HG03045 (cell line): Measurements from ENCODE around the gene ARHGAP23.
A peak's percentile ranks its signal among the peaks of the same experiment; 100 is the strongest.

Experiments
- ATAC-seq: cut with Tn5 transposase; IDR thresholded peaks from one replicate; pipeline ENCODE4 v1.9.1; 2021; ENCODE audit warnings: mild to moderate bottlenecking, moderate library complexity; ENCODE audit not compliant: unreplicated experiment

The ARHGAP23 gene, protein sequence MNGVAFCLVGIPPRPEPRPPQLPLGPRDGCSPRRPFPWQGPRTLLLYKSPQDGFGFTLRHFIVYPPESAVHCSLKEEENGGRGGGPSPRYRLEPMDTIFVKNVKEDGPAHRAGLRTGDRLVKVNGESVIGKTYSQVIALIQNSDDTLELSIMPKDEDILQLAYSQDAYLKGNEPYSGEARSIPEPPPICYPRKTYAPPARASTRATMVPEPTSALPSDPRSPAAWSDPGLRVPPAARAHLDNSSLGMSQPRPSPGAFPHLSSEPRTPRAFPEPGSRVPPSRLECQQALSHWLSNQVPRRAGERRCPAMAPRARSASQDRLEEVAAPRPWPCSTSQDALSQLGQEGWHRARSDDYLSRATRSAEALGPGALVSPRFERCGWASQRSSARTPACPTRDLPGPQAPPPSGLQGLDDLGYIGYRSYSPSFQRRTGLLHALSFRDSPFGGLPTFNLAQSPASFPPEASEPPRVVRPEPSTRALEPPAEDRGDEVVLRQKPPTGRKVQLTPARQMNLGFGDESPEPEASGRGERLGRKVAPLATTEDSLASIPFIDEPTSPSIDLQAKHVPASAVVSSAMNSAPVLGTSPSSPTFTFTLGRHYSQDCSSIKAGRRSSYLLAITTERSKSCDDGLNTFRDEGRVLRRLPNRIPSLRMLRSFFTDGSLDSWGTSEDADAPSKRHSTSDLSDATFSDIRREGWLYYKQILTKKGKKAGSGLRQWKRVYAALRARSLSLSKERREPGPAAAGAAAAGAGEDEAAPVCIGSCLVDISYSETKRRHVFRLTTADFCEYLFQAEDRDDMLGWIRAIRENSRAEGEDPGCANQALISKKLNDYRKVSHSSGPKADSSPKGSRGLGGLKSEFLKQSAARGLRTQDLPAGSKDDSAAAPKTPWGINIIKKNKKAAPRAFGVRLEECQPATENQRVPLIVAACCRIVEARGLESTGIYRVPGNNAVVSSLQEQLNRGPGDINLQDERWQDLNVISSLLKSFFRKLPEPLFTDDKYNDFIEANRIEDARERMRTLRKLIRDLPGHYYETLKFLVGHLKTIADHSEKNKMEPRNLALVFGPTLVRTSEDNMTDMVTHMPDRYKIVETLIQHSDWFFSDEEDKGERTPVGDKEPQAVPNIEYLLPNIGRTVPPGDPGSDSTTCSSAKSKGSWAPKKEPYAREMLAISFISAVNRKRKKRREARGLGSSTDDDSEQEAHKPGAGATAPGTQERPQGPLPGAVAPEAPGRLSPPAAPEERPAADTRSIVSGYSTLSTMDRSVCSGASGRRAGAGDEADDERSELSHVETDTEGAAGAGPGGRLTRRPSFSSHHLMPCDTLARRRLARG (N-terminal part only)

DNA sequence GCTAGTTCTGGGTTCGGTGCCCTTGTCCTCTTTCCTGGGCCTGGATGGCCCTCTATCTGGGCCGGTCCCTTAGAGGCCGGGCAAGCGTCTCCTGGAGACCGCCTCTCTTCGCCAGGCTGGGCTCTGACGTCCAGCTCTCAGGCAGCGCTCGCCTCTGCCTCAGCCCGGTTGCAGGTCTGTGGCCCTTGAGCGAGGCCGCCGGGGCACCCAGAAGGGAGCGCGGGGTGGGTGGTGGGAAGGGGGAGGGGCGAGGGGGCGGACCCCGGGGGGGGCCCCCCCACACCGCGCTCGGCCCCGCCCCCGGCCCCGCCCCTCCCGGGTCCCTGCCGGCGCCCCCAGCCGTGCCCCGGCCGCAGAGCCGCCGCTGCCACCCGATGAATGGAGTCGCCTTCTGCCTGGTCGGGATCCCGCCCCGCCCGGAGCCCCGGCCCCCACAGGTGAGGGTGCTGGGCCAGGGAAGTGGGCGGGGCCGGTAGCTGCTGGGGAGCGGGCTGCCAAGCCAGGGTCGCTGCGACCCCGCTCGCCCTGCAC lies at the start of gene ARHGAP23:
Gene ARHGAP23 (plus strand): TSS at position 353 of the 531 bp plus-strand sequence. CDS start 22 bp downstream, at position 375.
- no peak for ATAC-seq

DNA sequence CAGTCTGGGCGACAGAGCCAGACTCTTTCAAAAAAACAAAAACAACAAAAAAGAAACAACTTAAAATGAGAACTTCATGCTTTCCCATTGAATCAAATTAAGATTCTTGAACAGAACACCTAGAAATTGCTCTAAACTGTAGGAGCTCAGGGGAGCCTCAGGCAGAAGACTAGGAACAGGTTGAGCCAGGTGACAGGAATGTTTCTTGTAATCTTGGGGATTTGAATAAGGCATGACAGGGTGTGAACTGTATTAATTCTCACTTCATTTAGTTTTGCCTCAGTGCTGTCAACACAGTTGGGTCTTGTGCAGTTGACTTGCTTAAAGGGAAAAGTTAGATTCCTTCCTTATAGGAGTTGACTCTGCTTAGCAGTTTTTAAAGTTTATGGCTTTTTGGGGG lies 48.8 kb upstream of the ARHGAP23 start:
- ATAC-seq = no peak

DNA sequence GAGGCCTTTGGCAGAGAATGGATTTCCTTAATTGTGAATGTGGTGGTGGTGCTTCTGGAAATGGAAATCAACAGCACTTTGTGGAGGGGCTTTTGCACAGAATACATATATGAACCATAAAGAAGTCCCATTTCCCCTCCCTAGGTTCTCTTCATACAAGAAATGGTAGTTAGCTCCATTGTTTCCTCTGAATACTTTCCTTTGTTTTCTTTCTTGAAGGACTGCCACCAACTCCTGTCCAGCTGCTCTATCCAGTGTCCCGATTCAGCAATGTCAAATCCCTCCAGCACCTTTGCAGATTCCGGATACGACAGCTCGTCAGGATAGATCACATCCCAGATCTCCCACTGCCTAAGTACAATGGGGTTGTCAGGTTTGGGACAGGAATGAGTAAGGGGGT lies 33.2 kb upstream of the ARHGAP23 start:
- ATAC-seq = no peak

- no peak for ATAC-seq
Observed at GRCh38 chr17:38397227-38397626, 31.0 kb upstream of the ARHGAP23 start.

- ATAC-seq = no peak
Observed at GRCh38 chr17:38400286-38400685, 28.0 kb upstream of the ARHGAP23 start.

GRCh38 chr17:38401459-38401858 lies 26.8 kb upstream of the ARHGAP23 start:
- no peak for ATAC-seq

- no peak for ATAC-seq
Observed at GRCh38 chr17:38402897-38403296, 25.4 kb upstream of the ARHGAP23 start.

DNA sequence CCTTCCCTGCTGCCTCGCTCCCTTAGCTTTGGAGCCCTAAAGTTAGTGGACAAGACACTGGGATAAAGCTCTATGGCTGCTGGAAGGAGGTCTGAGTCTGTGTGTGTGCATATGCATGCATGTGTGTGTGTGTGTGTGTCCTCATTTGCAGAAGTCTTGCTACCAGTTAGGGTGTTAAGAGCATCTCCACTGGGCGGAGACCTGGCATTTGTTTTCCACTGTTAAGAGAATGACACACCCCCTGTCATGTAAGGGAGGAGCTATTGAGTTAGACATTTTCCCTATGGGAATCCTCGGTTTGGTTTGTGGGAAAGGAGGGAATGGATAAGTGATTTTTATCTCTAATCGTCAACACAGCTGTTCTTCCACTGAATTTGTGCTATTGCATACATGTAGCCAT lies 24.8 kb upstream of the ARHGAP23 start:
- ATAC-seq = no peak

GRCh38 chr17:38404174-38404943 lies 23.9 kb upstream of the ARHGAP23 start:
- ATAC-seq = no peak

DNA sequence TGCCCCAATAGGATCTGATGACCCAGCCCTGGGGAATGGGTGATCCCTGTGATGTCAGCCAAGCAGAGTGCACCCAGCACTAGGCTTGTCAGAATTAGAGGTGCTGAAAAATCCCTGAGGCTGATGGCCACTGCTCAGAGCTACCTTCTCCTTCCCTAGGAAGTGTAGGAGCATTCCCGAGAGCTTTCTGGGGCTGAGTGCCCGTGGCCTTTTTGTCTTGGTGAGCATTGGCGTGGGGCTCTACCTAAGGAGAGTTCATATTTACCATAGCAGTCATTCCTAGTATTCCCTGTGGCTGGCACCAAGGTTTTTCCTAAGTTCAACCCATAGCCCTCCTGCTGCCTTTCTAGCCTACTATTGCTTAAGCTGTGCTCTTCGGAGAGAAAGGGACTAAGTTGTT lies 22.6 kb upstream of the ARHGAP23 start:
- ATAC-seq = no peak

- ATAC-seq = no peak
Observed at GRCh38 chr17:38410201-38410600, 18.1 kb upstream of the ARHGAP23 start.

DNA sequence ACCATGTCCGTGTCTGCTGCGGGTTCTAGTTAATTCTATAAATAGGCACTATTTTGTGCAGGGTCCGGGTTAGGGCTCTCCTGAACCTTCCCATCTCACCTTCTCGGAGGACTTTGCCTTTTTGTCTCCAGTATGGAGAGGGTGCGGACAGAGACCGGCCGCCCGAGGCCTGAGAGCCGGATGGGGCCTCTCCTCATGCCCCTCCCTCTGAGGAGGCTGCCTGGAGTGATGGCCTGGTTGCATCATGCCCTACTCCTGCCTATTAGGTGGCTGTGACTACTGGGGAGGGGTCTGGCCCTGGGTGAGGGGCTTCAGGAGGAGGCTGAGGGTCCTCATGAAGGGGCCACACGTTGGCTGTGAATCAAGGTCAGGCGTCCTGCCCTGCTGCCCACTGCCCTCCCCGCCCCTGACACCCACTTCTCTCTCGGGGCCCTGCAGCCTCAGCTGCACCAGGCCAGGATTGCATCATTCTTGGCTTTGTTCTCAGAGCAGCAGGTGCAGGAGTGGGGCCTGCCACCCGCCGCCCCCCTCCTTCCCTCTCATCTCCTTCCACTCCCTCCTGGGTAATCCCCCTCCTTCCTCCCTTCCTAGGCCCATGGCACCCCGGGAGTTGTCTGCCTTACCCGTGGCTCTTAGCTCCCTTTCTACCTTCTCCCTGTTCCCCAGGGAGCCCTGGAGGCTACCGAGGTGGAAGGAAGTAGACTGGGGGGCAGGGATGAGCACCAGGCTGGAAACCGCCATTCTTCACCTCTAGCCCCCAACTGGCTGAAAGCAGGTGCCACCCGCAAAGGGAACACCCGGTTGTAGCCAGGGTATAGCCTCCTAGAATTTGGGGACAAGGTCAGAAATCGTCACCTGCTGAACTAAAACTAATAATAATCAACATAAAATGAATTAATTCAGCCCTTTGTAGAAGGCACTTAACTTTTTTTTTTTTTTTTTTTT lies 12.7 kb upstream of the ARHGAP23 start:
- ATAC-seq = peak; percentile 42

GRCh38 chr17:38416840-38417209 lies 11.4 kb upstream of the ARHGAP23 start:
- no peak for ATAC-seq

DNA sequence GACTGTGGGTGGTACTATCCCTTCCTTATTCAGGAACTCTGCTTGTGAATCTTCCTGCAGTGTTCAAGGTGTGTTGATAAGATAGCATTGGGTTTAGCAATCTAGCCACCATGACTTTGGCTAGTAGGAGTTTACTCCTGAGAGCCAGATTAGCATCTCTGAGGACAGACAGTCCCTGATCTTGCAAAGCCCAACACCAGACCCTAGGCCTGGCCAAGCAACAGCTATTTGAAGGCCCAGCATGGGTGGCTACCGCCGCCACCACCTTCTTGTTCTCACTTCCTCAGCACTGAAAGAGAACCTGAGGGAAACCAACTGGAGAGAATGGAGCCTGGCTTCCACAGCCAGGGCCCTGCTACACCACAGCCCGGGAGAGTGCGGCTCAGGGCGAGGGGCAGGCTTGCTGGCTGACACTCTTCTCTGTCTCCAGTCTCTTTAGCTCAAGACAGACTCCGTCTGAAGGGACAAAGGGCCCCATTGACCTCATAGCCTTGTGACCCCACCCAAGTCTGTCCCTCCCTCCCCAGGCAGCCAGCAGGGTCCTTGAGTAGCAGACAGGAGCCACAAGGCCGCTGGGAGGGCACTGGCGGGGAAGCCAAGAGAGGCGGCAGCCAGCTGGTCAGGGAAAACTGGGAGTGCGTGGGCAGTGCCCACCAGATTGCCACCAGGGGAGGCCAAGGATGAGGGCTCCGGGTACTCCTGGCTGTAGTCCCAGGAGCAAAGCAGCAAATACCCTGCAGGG lies 10.9 kb upstream of the ARHGAP23 start:
- no peak for ATAC-seq

- ATAC-seq = no peak
Observed at GRCh38 chr17:38418062-38418692, 10.1 kb upstream of the ARHGAP23 start.

GRCh38 chr17:38418693-38419507 lies 9.4 kb upstream of the ARHGAP23 start:
- ATAC-seq = no peak

GRCh38 chr17:38419508-38419981 lies 8.7 kb upstream of the ARHGAP23 start:
- ATAC-seq = no peak
